ENCODE measurements around the gene ESYT3. TPM values are rescaled to one million over a fixed set of nuclear protein-coding genes. Genes with fewer than 3 reads are reported as not detected.

ESYT3 gene
- total and polyA plus RNA-seq, 2 of the 8 experiments (the other 6 are each of a cell fraction or from before 2014, with no cell fraction given) = 4.4 to 7.3 TPM

DNA sequence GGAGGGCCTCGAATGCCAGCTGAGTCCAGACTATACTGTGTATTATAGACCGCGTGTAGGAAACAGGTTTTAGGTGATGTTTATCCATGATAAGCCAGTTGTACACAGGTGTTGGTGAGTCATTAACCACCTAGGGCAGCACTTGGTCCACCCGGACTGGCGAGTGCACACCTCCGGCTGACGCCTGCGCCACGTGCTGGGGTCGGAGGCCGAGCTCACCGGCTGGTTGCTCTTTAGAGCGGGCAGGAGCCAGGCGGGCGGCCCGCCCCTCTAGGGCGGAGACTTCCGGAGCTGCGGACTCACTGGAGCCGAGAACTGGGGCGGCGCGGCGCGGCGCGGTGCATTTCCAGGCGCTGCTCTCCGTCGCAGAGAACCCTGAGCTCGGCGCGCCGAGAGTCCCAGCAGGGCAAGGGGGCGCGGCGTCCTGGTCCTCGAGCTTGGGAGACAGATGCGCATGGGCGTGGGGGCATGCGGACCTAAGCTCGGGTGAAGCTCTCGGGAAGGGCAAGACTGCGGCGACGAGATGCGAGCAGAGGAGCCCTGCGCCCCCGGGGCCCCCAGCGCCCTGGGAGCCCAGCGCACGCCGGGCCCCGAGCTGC is at the start of gene ESYT3 (continued):
- TF ChIP-seq SAP30 (IDR thresholded peaks at IDR 0.05; ENCODE audit: insufficient read depth, insufficient replicate concordance, low read length) (no peak), TAF7 (optimal IDR thresholded peaks at IDR 0.05; ENCODE audit: borderline replicate concordance, low read depth, low read length) (no peak), ASH2L (IDR thresholded peaks at IDR 0.05; ENCODE audit: low read length) (no peak)

All from H1 (cell line).